ENCODE results near the gene PCDH10.

The PCDH10 gene, protein sequence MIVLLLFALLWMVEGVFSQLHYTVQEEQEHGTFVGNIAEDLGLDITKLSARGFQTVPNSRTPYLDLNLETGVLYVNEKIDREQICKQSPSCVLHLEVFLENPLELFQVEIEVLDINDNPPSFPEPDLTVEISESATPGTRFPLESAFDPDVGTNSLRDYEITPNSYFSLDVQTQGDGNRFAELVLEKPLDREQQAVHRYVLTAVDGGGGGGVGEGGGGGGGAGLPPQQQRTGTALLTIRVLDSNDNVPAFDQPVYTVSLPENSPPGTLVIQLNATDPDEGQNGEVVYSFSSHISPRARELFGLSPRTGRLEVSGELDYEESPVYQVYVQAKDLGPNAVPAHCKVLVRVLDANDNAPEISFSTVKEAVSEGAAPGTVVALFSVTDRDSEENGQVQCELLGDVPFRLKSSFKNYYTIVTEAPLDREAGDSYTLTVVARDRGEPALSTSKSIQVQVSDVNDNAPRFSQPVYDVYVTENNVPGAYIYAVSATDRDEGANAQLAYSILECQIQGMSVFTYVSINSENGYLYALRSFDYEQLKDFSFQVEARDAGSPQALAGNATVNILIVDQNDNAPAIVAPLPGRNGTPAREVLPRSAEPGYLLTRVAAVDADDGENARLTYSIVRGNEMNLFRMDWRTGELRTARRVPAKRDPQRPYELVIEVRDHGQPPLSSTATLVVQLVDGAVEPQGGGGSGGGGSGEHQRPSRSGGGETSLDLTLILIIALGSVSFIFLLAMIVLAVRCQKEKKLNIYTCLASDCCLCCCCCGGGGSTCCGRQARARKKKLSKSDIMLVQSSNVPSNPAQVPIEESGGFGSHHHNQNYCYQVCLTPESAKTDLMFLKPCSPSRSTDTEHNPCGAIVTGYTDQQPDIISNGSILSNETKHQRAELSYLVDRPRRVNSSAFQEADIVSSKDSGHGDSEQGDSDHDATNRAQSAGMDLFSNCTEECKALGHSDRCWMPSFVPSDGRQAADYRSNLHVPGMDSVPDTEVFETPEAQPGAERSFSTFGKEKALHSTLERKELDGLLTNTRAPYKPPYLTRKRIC

DNA sequence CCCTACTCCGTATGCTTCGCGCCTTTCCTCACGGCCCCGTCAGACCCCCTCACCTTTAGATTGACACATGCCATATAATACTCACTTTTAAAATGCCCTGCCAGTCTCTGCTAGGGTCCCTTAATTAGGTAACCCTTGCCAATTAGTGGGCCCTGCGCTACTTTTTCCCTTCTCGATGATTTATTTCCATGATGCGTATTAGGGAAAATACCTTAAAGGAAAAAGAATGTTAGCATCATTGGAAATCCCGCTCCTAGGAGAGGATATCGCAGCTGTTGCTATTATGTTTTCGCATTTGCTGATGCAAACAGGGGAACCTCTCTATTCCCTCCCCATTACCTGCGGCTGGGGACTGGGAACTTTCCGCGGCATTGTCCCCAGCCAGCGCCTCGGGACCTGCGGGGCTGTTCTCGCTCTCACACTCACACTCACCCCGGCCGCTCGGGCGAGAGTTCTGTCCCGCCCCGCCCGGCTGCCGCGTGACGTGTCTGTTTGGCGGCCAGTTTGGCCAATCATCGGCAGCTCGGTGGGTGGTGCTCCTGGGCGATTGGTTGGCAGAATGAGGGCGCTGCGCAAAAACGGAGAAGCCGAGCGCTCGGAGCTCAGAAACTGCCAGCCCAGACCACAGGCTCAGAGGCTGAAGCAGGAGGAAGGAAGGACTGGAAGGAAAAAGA is at the start of gene PCDH10:
Gene PCDH10, plus strand, starts transcription at position 605 of the 674 bp plus-strand sequence. CDS start 847 bp downstream, outside the sequence.
- peak; percentile 90 to 96 for DNase-seq (ENCODE audit: low read depth in 2 of 2)
- H3K4me3 ChIP-seq (replicated peaks in 1 of 2; ENCODE audit: low read depth in 2 of 2, low read length in 2 of 2) = peak within 1 kb of the TSS; percentile 54 to 55
- TF ChIP-seq, protein P1, sequence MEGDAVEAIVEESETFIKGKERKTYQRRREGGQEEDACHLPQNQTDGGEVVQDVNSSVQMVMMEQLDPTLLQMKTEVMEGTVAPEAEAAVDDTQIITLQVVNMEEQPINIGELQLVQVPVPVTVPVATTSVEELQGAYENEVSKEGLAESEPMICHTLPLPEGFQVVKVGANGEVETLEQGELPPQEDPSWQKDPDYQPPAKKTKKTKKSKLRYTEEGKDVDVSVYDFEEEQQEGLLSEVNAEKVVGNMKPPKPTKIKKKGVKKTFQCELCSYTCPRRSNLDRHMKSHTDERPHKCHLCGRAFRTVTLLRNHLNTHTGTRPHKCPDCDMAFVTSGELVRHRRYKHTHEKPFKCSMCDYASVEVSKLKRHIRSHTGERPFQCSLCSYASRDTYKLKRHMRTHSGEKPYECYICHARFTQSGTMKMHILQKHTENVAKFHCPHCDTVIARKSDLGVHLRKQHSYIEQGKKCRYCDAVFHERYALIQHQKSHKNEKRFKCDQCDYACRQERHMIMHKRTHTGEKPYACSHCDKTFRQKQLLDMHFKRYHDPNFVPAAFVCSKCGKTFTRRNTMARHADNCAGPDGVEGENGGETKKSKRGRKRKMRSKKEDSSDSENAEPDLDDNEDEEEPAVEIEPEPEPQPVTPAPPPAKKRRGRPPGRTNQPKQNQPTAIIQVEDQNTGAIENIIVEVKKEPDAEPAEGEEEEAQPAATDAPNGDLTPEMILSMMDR (IDR thresholded peaks at IDR 0.05; ENCODE audit: low read depth, low read length) = no peak

DNA sequence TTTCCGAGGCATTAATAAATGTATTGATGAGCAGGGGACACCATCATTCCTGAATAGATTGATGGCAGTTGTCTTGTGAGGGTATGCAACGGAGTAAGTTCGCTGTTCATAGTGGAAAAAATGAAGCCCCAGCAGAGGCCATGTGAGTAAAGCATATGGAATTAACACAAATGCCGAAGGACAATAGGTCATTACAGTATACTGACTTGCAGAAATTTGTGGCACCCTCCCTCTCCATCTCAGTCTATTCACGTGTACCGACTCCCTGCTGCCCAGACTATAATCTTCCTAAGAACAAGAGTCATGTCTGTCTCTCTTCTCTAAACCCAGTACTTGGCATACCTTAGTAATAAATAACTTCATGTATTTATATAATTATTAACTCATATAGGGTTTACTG is 47.1 kb upstream of the PCDH10 start:
- no peak for DNase-seq (ENCODE audit: low read depth in 2 of 2)
- H3K4me3 ChIP-seq (replicated peaks in 1 of 2; ENCODE audit: low read depth in 2 of 2, low read length in 2 of 2) = no peak overlapping the region
- TF ChIP-seq, protein P1 (IDR thresholded peaks at IDR 0.05; ENCODE audit: low read depth, low read length) = no peak

DNA sequence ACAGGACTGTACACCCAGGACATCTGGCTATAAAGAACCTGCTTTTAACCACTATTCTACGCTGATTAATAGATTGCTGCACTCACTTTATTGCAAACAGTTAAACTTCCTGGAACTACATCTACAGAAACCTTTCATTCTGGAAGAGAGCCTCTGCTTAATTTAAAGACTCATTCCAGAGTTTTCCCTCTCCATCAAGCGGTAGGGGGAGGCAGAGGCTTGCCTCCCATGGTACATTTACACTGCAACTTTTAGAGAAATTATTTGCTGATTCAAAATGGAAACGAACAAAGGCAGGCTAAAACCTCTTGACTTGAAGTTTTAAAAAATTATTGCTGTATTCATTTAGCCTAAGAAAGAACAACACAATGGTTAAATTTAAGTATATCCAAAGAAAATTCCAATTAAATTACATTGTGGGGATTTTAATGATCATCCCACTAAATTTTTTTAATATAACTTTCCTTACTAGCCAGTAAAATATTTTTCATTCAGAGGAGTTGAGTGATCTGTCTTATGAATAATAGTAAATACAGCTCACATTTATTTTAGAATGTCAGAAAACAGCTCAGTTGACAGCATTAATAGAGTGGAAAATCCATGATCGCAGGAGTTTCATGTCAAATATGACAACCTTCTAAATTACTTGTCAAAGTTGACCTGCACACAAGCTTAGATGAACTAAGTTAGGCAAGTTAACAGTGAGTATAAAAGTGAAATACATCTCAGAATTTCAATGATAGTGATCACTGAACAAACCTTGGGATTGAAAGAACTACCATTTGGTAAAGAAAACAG is 46.3 kb upstream of the PCDH10 start:
- TF ChIP-seq, protein P1 (IDR thresholded peaks at IDR 0.05; ENCODE audit: low read depth, low read length) = no peak
- DNase-seq (ENCODE audit: low read depth in 2 of 2) = peak in 1 of 2 donors; percentile 3
- H3K4me3 ChIP-seq (replicated peaks in 1 of 2; ENCODE audit: low read depth in 2 of 2, low read length in 2 of 2) = no peak overlapping the region

DNA sequence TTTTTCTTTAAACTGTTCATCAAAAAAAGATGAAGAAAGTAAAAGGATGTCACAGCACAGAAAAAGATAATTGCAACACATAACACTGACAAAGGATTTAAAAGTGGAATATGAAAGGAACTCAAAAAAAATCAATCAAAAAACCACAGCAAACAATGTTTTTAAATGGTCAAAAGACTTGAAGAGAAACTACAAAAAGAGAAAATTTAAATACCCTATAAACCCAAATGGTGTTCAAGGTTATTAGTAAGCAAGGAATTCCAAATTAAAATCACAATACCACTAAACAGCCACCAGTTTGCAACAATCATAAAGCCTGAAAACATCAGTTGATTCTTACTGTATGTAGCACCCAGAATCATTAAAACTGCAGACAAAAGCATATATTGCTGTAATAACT is 36.5 kb upstream of the PCDH10 start:
- TF ChIP-seq, protein P1 (IDR thresholded peaks at IDR 0.05; ENCODE audit: low read depth, low read length) = no peak
- no peak overlapping the region for H3K4me3 ChIP-seq (replicated peaks in 1 of 2; ENCODE audit: low read depth in 2 of 2, low read length in 2 of 2)
- DNase-seq (ENCODE audit: low read depth in 2 of 2) = no peak

DNA sequence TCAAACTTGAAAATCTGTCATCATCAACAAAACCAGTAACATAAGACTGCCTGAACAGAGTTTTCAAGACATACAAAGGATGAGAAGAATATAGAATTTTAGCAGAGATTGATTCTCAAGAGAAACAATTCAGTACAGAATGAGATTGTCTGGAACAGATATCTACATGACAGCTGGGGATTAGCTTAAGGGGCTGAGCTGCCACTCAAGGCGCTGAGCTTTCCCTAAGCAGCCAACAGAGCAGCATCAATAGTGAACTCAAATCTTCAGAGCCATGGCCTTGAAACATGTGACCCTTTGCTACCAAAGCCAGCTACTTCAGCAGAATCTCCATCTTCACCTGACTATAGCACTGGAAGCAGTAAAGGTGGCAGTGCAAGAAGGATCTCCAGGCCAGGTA is 24.3 kb upstream of the PCDH10 start:
- H3K4me3 ChIP-seq (replicated peaks in 1 of 2; ENCODE audit: low read depth in 2 of 2, low read length in 2 of 2) = no peak overlapping the region
- TF ChIP-seq, protein P1 (IDR thresholded peaks at IDR 0.05; ENCODE audit: low read depth, low read length) = no peak
- DNase-seq (ENCODE audit: low read depth in 2 of 2) = no peak
